HG03108 (cell line): ENCODE data around the gene ZDHHC21.
"Not testable (repeated sequence)": the region's sequence is repeated elsewhere in the genome, so short reads cannot be mapped to it uniquely, and the experiment has no call there.

Experiments
- ATAC-seq: cut with Tn5 transposase; IDR thresholded peaks from one replicate; pipeline ENCODE4 v1.9.1; 2021; ENCODE audit warnings: moderate library complexity; ENCODE audit not compliant: unreplicated experiment

Gene ZDHHC21

DNA sequence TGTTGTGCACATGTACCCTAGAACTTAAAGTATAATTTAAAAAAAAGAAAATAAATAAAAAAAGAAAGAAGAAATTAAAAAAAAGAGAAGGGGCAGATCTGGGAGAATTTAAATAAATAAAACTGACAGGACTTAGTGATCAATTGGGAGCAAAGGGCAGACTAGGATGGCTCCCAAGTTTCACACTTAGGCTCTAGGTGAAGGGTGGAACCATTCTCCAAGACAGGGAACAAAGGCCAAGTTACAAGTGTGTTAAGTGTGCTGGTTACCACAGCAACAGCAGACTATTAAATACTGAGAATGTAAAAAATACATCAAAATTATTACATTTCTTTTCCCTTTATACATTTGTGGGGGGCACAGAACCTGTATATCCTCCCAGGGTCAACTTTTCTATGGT lies 7.1 kb downstream of the ZDHHC21 start:
- no peak for ATAC-seq

- ATAC-seq, result not testable (repeated sequence)
Observed at GRCh38 chr9:14682616-14683015, 10.6 kb downstream of the ZDHHC21 start.

DNA sequence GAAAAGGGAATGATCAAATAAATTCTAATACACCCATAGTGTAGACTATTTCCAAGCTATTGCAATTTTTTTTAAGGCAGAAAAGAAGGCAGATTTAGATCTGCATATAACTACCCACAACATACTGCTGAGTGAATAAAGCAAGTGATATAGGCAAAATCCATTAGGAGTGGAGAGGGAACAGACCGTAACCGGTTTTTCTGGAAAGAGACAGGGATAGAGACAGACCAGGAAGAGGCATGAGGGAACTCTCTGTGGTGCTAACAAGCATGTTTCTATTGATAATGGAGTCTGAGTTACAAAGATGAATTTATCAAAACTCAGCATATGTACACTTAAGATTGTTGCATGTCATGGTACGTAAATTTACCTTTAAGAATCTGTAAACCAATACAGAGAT lies 14.5 kb downstream of the ZDHHC21 start:
- no peak for ATAC-seq

DNA sequence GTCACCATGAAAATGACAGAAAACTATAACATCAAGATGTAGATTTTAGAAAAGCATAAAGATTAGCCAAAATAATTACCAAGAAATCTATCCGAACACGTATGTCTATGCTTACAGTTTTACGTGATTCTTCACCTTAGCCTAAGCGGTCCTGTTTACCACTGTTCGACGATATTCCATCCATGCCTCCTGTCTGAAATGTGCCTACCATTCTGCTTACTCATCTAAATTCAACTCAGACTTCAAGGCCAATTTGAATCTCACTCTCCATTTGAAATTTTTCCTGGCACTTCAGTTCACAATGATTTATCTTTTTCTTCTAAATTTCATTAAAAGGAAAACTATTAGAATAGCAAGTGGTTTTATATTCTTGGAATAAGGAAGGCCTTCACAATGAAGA lies 15.4 kb downstream of the ZDHHC21 start:
- ATAC-seq, result no peak

DNA sequence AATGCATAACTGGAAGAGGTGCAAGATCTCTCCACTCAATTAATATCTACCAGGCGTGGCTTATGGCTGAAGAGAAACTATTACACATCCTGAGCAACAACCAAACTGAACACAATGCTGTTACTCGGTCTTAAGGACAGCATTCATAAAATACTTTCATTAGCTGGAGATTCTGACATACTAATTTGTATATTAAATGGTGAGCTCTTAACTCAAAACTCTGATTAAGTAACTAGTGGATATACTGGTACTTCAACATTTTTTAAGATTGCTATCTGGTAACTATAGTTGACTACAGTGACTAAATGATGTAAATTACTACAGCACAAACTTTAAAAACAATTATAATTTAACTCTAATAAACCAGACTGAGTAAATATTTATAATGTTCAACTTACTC lies 15.8 kb downstream of the ZDHHC21 start:
- no peak for ATAC-seq

- no peak for ATAC-seq
Observed at GRCh38 chr9:14674630-14675029, 18.6 kb downstream of the ZDHHC21 start.

GRCh38 chr9:14671377-14671776 lies 21.9 kb downstream of the ZDHHC21 start:
- ATAC-seq, result no peak

- ATAC-seq, result no peak
Observed at GRCh38 chr9:14670718-14671117, 22.5 kb downstream of the ZDHHC21 start.

GRCh38 chr9:14664022-14664421 lies 29.2 kb downstream of the ZDHHC21 start:
- ATAC-seq, result not testable (repeated sequence)

- ATAC-seq, result no peak
Observed at GRCh38 chr9:14662060-14662453, 31.2 kb downstream of the ZDHHC21 start.

DNA sequence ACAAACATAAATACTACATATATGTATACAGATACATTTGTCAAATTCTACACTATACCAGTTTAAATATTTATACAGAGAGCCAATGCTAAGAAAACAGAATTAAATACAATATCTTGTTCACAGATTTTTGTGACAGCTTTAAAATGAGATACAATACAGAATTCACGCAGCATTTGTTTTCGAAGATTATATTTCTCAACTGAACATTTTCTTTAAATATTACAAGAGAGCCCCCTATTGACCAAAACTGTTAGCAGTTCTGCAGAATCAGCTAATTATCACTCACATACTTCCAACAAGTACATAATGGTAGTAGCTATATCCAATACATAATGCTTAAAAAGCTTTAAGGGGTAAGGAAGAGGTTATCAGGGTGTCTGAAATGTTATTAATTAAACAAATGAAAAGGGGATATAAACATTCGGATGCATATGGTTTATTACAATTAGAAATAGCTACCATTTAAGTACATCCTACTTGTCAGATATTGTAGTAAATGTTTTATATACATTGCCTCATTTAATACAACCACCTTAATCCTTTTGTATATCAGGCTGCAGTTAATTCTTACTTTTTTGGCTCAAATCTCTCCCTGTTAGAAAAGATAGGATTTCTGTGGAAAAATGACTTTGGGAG lies 31.7 kb downstream of the ZDHHC21 start:
- no peak for ATAC-seq

- no peak for ATAC-seq
Observed at GRCh38 chr9:14660721-14661120, 32.5 kb downstream of the ZDHHC21 start.

DNA sequence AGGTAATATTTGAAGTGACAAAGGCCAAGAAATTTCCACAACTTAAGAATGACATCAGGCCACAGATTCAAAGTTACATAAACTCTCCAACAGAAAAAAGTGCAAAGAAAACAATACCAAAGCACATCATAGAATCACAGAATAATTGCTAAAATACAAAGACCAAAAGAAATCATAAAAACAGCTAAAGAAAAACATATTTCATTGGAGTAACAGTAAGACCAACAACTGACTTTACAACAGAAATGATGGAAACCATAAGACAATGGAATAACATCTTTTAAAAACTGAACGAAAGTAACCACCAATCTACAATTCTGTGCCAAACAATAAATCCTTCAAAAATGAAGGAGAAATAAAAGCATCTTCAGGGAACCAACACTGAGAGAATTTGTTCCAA lies 38.3 kb downstream of the ZDHHC21 start:
- ATAC-seq, result no peak

GRCh38 chr9:14653511-14653910 lies 39.7 kb downstream of the ZDHHC21 start:
- ATAC-seq, result no peak

- ATAC-seq, result no peak
Observed at GRCh38 chr9:14652729-14653377, 40.4 kb downstream of the ZDHHC21 start.

- ATAC-seq, result no peak
Observed at GRCh38 chr9:14650596-14650995, 42.6 kb downstream of the ZDHHC21 start.

GRCh38 chr9:14645648-14646047 lies 47.6 kb downstream of the ZDHHC21 start:
- no peak for ATAC-seq

DNA sequence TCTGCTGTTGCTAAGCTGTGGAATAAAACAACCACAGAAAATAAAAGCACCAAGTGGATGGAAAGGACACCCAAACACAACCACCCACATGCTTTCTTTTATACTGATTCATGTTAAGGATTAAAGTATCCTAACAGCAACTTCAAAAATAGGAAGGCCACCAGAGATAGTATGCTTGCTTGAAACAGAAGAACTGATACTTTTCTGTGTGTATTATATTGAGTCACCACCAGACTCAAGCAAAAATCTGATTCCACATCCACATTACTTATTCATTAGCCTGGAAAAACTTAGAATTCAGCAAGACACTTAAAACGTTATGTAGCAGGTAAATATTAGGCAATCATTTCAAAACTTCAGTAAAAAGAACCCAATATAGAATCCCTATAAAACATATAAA lies 52.3 kb downstream of the ZDHHC21 start:
- no peak for ATAC-seq

GRCh38 chr9:14640294-14640693 lies 52.9 kb downstream of the ZDHHC21 start:
- no peak for ATAC-seq

- ATAC-seq, result no peak
Observed at GRCh38 chr9:14633906-14634565, 59.2 kb downstream of the ZDHHC21 start.

DNA sequence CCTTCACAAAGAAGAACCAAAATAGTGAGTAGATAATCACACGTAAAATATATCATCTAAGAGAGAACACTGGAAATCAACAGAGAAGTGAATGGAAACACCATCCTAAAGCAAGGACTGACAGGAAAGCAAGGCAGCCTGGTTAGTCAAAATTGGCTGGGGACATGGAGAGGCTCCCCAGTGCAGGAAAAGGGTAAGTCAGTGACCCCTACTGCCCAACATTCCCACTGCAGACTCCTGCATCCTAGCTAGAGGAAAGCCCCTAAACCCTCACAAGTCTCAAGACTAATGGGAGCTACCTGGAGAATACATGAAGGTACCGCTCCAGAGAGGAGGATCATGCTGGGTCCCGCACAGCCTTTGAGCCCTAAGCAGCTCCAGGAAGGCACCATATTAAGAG lies 60.1 kb downstream of the ZDHHC21 start:
- ATAC-seq, result no peak

DNA sequence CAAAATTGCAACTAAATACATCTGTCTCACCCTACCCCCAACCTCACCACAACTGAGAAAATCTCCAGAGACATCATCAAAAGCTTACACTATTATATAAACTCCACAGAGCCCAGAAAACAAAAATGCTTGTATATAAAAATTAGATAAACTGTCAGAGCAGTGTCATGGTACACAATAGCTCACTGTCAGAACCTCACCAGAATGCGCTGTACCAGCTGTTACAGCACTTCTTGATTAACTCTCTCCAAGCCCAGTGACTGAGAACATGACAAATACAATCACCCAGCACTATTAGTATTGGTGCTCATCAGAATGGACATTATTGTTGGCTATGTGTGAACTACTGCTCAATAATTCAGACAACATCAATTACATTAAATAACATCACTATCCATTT lies 65.7 kb downstream of the ZDHHC21 start:
- ATAC-seq, result no peak
